ENCODE results near the gene CCP110. TPM values are rescaled to one million over a fixed set of nuclear protein-coding genes. Genes with fewer than 3 reads are reported as not detected.

CCP110 gene
- total and polyA plus RNA-seq, 2 donors (not counting 1 experiment from before 2014, with no cell fraction given): 4.9 to 23.6 TPM

GRCh38 chr16:19589771-19590302 is 66.1 kb downstream of the CCP110 start:
- H3K4me3 ChIP-seq (ENCODE audit: control extremely low read depth in 1 of 5, extremely low read depth in 1 of 5, insufficient read depth in 1 of 5, low read depth in 2 of 5, low read length in 4 of 5): no peak overlapping the region
- H3K4me1 ChIP-seq (ENCODE audit: control insufficient read depth in 2 of 2, insufficient read depth in 2 of 2, low read length in 2 of 2): no peaks in the 10 kb centered on the region
- no peaks in the 10 kb centered on the region for H3K9me3 ChIP-seq (ENCODE audit: control extremely low read depth in 1 of 3, control insufficient read depth in 2 of 3, insufficient read depth in 1 of 3, low read length in 2 of 3)
- no peaks in the 10 kb centered on the region for H4K20me1 ChIP-seq (ENCODE audit: control insufficient read depth, insufficient read depth, low read length, poor library complexity, severe bottlenecking)
- H3K27ac ChIP-seq (ENCODE audit: low read length in 2 of 2): no peak overlapping the region
- POLR2A ChIA-PET: no interaction called here
- no peak overlapping the region for H3K4me2 ChIP-seq (replicated peaks; ENCODE audit: low read depth, low read length, poor library complexity, severe bottlenecking)
- H3K27me3 ChIP-seq (replicated peaks in 1 of 4; ENCODE audit: control extremely low read depth in 1 of 4, control insufficient read depth in 3 of 4, insufficient read depth in 4 of 4, low read length in 3 of 4): no peaks in the 10 kb centered on the region
- Mint-ChIP-seq H3K27ac (no peak overlapping the region), H3K4me1 (peaks cover 2% of the 10 kb centered on the region), H3K4me3 (no peak overlapping the region), H3K27me3 (no peaks in the 10 kb centered on the region), H3K9me3 (ENCODE audit: insufficient read depth) (no peaks in the 10 kb centered on the region)
- 100% methylated on average over 1 of the region's 8 CpGs for WGBS (ENCODE audit: insufficient coverage)
- ATAC-seq (ENCODE audit: low read depth) (no peak), DNase-seq (no peak)
- H3K79me2 ChIP-seq (ENCODE audit: control insufficient read depth, insufficient read depth, low read length): no peaks in the 10 kb centered on the region
- H3K9ac ChIP-seq (ENCODE audit: low read length): no peak overlapping the region
- peaks cover 2 to 23% of the 10 kb centered on the region in 2 experiments for H3K36me3 ChIP-seq (replicated peaks in 1 of 2; ENCODE audit: control extremely low read depth in 1 of 2, control insufficient read depth in 1 of 2, extremely low read depth in 1 of 2, insufficient read depth in 2 of 2, low read length in 1 of 2)
- no peak overlapping the region for H2AFZ ChIP-seq (ENCODE audit: insufficient read depth, low read depth, low read length, poor library complexity, severe bottlenecking)
- TF ChIP-seq, protein P1, sequence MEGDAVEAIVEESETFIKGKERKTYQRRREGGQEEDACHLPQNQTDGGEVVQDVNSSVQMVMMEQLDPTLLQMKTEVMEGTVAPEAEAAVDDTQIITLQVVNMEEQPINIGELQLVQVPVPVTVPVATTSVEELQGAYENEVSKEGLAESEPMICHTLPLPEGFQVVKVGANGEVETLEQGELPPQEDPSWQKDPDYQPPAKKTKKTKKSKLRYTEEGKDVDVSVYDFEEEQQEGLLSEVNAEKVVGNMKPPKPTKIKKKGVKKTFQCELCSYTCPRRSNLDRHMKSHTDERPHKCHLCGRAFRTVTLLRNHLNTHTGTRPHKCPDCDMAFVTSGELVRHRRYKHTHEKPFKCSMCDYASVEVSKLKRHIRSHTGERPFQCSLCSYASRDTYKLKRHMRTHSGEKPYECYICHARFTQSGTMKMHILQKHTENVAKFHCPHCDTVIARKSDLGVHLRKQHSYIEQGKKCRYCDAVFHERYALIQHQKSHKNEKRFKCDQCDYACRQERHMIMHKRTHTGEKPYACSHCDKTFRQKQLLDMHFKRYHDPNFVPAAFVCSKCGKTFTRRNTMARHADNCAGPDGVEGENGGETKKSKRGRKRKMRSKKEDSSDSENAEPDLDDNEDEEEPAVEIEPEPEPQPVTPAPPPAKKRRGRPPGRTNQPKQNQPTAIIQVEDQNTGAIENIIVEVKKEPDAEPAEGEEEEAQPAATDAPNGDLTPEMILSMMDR (IDR thresholded peaks at IDR 0.05): no peak
- TF ChIP-seq EZH2 (IDR thresholded peaks at IDR 0.05; ENCODE audit: borderline replicate concordance, insufficient read depth, low read depth, low read length, poor library complexity, severe bottlenecking): no peak
- intact Hi-C loops (cut with micrococcal nuclease): no loop called here
- CTCF ChIA-PET: no interaction called here

DNA sequence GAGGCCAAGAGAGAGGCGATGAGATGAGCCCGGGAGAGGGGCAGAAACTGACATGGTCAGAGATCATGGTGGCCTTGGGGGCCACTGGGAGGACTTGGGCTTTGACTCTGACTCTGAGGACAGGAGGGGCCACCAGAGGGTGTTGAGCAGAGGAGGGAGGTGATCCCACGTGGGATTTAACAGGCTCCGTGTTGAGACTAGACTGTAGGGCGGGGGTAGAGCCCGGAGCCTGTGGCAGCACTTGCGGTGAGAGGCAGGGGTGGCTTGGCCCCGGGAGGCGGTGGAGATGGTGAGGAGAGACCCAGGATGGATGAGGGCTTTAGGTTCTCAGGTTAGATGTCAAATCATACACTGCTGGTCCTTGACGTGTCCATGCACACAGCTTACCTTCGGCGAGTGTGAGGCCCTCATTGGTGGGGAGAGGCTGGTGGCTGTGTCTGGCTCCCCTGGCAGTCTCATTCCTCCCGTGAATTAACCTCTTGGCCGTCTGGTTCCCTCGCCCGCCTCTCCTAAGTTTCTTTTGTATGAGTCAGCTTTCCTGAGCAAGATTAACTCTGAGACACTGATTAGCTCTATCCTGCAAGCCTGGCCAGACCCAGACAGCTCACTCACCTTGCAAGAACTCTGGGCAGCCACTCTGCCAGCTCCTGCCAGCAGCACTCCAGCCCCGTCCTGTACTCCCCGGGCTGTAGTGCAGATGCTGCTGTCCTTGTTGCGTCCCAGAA is 71.5 kb downstream of the CCP110 start:
- H3K27me3 Mint-ChIP-seq: no peaks in the 10 kb centered on the region
- no peaks in the 10 kb centered on the region for H3K4me1 Mint-ChIP-seq
- H3K4me1 ChIP-seq (ENCODE audit: control insufficient read depth in 2 of 2, insufficient read depth in 2 of 2, low read length in 2 of 2): no peaks in the 10 kb centered on the region
- H3K27ac Mint-ChIP-seq: no peak overlapping the region
- H4K20me1 ChIP-seq (ENCODE audit: control insufficient read depth, insufficient read depth, low read length, poor library complexity, severe bottlenecking): no peaks in the 10 kb centered on the region
- no peak overlapping the region for H3K4me3 Mint-ChIP-seq
- no peak for TF ChIP-seq EZH2 (IDR thresholded peaks at IDR 0.05; ENCODE audit: borderline replicate concordance, insufficient read depth, low read depth, low read length, poor library complexity, severe bottlenecking)
- TF ChIP-seq, protein P1 (IDR thresholded peaks at IDR 0.05): no peak
- CTCF ChIA-PET: interaction anchor here (0.8 to 1.5 kb wide), 2 partner anchors 11 to 508 kb away, joined by 3 to 4 read pairs; no protein-coding TSS in a partner anchor
- no peak overlapping the region for H3K4me3 ChIP-seq (ENCODE audit: control extremely low read depth in 1 of 5, extremely low read depth in 1 of 5, insufficient read depth in 1 of 5, low read depth in 2 of 5, low read length in 4 of 5)
- no peak overlapping the region for H3K4me2 ChIP-seq (replicated peaks; ENCODE audit: low read depth, low read length, poor library complexity, severe bottlenecking)
- intact Hi-C loops (cut with micrococcal nuclease): no loop called here
- no peak overlapping the region for H3K27ac ChIP-seq (ENCODE audit: low read length in 2 of 2)
- DNase-seq (no peak), ATAC-seq (ENCODE audit: low read depth) (no peak)
- H3K79me2 ChIP-seq (ENCODE audit: control insufficient read depth, insufficient read depth, low read length): no peaks in the 10 kb centered on the region
- H3K36me3 ChIP-seq (replicated peaks in 1 of 2; ENCODE audit: control extremely low read depth in 1 of 2, control insufficient read depth in 1 of 2, extremely low read depth in 1 of 2, insufficient read depth in 2 of 2, low read length in 1 of 2): peaks cover 0 to 44% of the 10 kb centered on the region in 2 experiments
- no peak overlapping the region for H2AFZ ChIP-seq (ENCODE audit: insufficient read depth, low read depth, low read length, poor library complexity, severe bottlenecking)
- H3K9ac ChIP-seq (ENCODE audit: low read length): no peak overlapping the region
- H3K9me3 Mint-ChIP-seq (ENCODE audit: insufficient read depth): no peaks in the 10 kb centered on the region
- no peaks in the 10 kb centered on the region for H3K9me3 ChIP-seq (ENCODE audit: control extremely low read depth in 1 of 3, control insufficient read depth in 2 of 3, insufficient read depth in 1 of 3, low read length in 2 of 3)
- H3K27me3 ChIP-seq (replicated peaks in 1 of 4; ENCODE audit: control extremely low read depth in 1 of 4, control insufficient read depth in 3 of 4, insufficient read depth in 4 of 4, low read length in 3 of 4): no peaks in the 10 kb centered on the region
- WGBS (ENCODE audit: insufficient coverage): 97% methylated on average over 19 of the region's 19 CpGs
- POLR2A ChIA-PET: no interaction called here

Data from B cell (primary cell).